Gastroesophageal sphincter (tissue), 3 donors: ENCODE measurements around the gene EZH1.

Experiments used
- POLR2A ChIP-seq, 2 donors: fragments of 450-650 bp; IDR thresholded peaks; one replicate each; pipeline ENCODE4 v1.6.1; 2017; ENCODE audit warnings: antibody characterized with exemption in 2 of 2, mild to moderate bottlenecking in 2 of 2, moderate library complexity in 1 of 2
- TF ChIP-seq, protein P1 (sequence below), 4 experiments: fragments of 200-600 bp in 2 of 4; fragments of 450-650 bp in 2 of 4; sonication (generic) in 1 of 4; IDR thresholded peaks; one replicate each; pipeline ENCODE4 v1.5.1; 2017 to 2019; ENCODE audit warnings: antibody characterized with exemption in 4 of 4, mild to moderate bottlenecking in 2 of 4, moderate library complexity in 2 of 4

DNA sequence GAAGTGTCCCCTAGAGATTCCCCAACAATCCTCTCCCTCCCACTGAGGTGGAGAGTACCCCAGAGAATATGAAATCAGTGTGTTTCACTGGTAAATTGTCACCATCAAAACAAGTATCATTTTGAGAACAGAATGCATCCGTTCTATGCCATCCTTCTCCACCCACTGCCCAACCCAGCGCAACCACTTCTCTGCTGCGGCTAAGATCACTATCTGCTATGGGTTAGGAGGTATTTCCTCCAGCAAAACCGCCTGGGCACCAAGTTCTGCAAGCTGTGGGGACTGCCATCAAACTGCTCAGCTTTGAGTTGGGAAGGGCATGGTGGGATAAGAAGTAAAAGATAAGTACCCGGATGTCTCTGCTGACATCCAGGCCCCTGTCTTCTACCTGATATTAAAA, 38.1 kb downstream of the EZH1 start:
- TF ChIP-seq, protein P1, sequence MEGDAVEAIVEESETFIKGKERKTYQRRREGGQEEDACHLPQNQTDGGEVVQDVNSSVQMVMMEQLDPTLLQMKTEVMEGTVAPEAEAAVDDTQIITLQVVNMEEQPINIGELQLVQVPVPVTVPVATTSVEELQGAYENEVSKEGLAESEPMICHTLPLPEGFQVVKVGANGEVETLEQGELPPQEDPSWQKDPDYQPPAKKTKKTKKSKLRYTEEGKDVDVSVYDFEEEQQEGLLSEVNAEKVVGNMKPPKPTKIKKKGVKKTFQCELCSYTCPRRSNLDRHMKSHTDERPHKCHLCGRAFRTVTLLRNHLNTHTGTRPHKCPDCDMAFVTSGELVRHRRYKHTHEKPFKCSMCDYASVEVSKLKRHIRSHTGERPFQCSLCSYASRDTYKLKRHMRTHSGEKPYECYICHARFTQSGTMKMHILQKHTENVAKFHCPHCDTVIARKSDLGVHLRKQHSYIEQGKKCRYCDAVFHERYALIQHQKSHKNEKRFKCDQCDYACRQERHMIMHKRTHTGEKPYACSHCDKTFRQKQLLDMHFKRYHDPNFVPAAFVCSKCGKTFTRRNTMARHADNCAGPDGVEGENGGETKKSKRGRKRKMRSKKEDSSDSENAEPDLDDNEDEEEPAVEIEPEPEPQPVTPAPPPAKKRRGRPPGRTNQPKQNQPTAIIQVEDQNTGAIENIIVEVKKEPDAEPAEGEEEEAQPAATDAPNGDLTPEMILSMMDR (IDR thresholded peaks at IDR 0.05): no peak
- TF ChIP-seq POLR2A (IDR thresholded peaks at IDR 0.05): no peak
